GM23338 (cell line): ENCODE data around the gene CATSPERZ. TPM values are rescaled to one million over a fixed set of nuclear protein-coding genes. Genes with fewer than 3 reads are reported as not detected.

Experiments
- ATAC-seq: fragments of 200-7000 bp; cut with Tn5 transposase; 3 replicates; pipeline ENCODE4 v1.9.1; 2020
- DNase-seq: peaks from one replicate; pipeline ENCODE4 v3.0.0-alpha.2; 2015; ENCODE audit warnings: low spot score
- H2AFZ ChIP-seq: fragments of 200-600 bp; sonication (generic); 2 replicates; pipeline ENCODE4 v1.8.0; 2016; ENCODE audit warnings: antibody characterized with exemption, mild to moderate bottlenecking, moderate library complexity
- H3F3A ChIP-seq: fragments of 200-600 bp; sonication (generic); replicated peaks from 2 replicates; pipeline ENCODE4 v1.8.0; 2017; ENCODE audit warnings: antibody characterized with exemption, mixed run types, low read depth
- H3K27ac ChIP-seq: fragments of 200-600 bp; sonication (generic); 2 replicates; pipeline ENCODE4 v1.6.1; 2016; ENCODE audit warnings: low read depth
- H3K27me3 ChIP-seq: fragments of 200-600 bp; sonication (generic); 2 replicates; pipeline ENCODE4 v1.8.0; 2016; ENCODE audit warnings: mild to moderate bottlenecking, mixed run types, moderate library complexity; ENCODE audit not compliant: insufficient read depth
- H3K36me3 ChIP-seq: fragments of 200-600 bp; sonication (generic); 2 replicates; pipeline ENCODE4 v1.8.0; 2016; ENCODE audit warnings: mild to moderate bottlenecking; ENCODE audit not compliant: insufficient read depth
- H3K4me1 ChIP-seq: fragments of 200-600 bp; sonication (generic); 2 replicates; pipeline ENCODE4 v1.8.0; 2016; ENCODE audit warnings: mild to moderate bottlenecking, moderate library complexity; ENCODE audit not compliant: insufficient read depth
- H3K4me2 ChIP-seq: fragments of 200-600 bp; sonication (generic); 2 replicates; pipeline ENCODE4 v1.7.1; 2017; ENCODE audit warnings: mixed run types
- H3K4me3 ChIP-seq: fragments of 200-600 bp; sonication (generic); 2 replicates; pipeline ENCODE4 v1.6.1; 2016; ENCODE audit warnings: mixed run types
- H3K79me2 ChIP-seq: fragments of 200-600 bp; sonication (generic); replicated peaks from 2 replicates; pipeline ENCODE4 v1.8.0; 2017; ENCODE audit warnings: mild to moderate bottlenecking; ENCODE audit not compliant: insufficient read depth
- H3K9me2 ChIP-seq: fragments of 200-600 bp; sonication (generic); 2 replicates; pipeline ENCODE4 v1.8.0; 2017; ENCODE audit not compliant: insufficient read depth
- H4K20me1 ChIP-seq: fragments of 200-600 bp; sonication (generic); replicated peaks from 2 replicates; pipeline ENCODE4 v1.8.0; 2017; ENCODE audit warnings: mild to moderate bottlenecking; ENCODE audit not compliant: insufficient read depth
- H3K27ac Mint-ChIP-seq: 2 replicates; pipeline ENCODE4 v1.8.0; 2020; ENCODE audit warnings: inconsistent platforms, mild to moderate bottlenecking, moderate library complexity, mixed read lengths
- H3K27me3 Mint-ChIP-seq: 3 replicates; pipeline ENCODE4 v1.8.0; 2022; ENCODE audit warnings: low read depth, mild to moderate bottlenecking, moderate library complexity, mixed read lengths, inconsistent platforms; ENCODE audit not compliant: insufficient read depth, poor library complexity
- H3K36me3 Mint-ChIP-seq: 3 replicates; pipeline ENCODE4 v1.8.0; 2021; ENCODE audit warnings: low read depth, mild to moderate bottlenecking, inconsistent platforms, moderate library complexity, mixed read lengths
- H3K4me1 Mint-ChIP-seq: 3 replicates; pipeline ENCODE4 v1.8.0; 2020; ENCODE audit warnings: mild to moderate bottlenecking, inconsistent platforms, mixed read lengths
- H3K4me3 Mint-ChIP-seq: 3 replicates; pipeline ENCODE4 v1.8.0; 2021; ENCODE audit warnings: moderate library complexity, mild to moderate bottlenecking, inconsistent platforms, mixed read lengths
- H3K9me3 Mint-ChIP-seq: 3 replicates; pipeline ENCODE4 v1.8.0; 2020; ENCODE audit warnings: moderate library complexity, mild to moderate bottlenecking, inconsistent platforms, mixed read lengths
- CREB1 ChIP-seq: fragments of 250-450 bp; sonication (Bioruptor Pico); IDR thresholded peaks from 2 replicates; pipeline ENCODE4 v1.5.0; 2020; ENCODE audit warnings: low read depth, mild to moderate bottlenecking, moderate library complexity
- EZH2 ChIP-seq: fragments of 200-600 bp; sonication (generic); IDR thresholded peaks from one replicate; pipeline ENCODE4 v1.8.0; 2017; ENCODE audit warnings: antibody characterized with exemption, mild to moderate bottlenecking, low read depth; ENCODE audit not compliant: unreplicated experiment
- EZH2phosphoT487 ChIP-seq: fragments of 200-600 bp; sonication (generic); IDR thresholded peaks from one replicate; pipeline ENCODE4 v1.8.1; 2018; ENCODE audit warnings: antibody characterized with exemption; ENCODE audit not compliant: unreplicated experiment
- ZNF331 ChIP-seq: fragments of 250-450 bp; sonication (Bioruptor Pico); IDR thresholded peaks from 2 replicates; pipeline ENCODE4 v1.5.0; 2020; ENCODE audit warnings: low read depth, mild to moderate bottlenecking, moderate library complexity
- ZNF462 ChIP-seq: fragments of 250-450 bp; sonication (Bioruptor Pico); IDR thresholded peaks from 2 replicates; pipeline ENCODE4 v1.5.0; 2020; ENCODE audit warnings: mild to moderate bottlenecking, moderate library complexity
- polyA plus RNA-seq: library from polyadenylated mRNA; unstranded; fragments of >200 nt; fragmentation: Nextera tagmentation; extraction: Ambion mirVana; gene quantifications from 2 replicates; pipeline ENCODE4 v1.2.1, GENCODE V29; 2016
- total RNA-seq: library from RNA; depleted of rRNA; stranded (reverse); fragments of >200 nt; shearing (Covaris generic); gene quantifications from 2 replicates; pipeline ENCODE4 v1.2.3, GENCODE V29; 2014

Gene CATSPERZ
- total and polyA plus RNA-seq, 2 experiments from 2014 or later, result 0.99 TPM; not detected in 1

- H3K27ac Mint-ChIP-seq, result no peak overlapping the region
- H3K27me3 Mint-ChIP-seq, result peaks cover 75% of the 10 kb centered on the region
- DNase-seq (no peak), ATAC-seq (no peak; the same call in 1 of the 3 replicates)
- Histone ChIP-seq H3K27ac (no peak overlapping the region), H3K79me2 (no peaks in the 10 kb centered on the region), H4K20me1 (peaks cover 16% of the 10 kb centered on the region), H3F3A (peaks cover 14% of the 10 kb centered on the region; the same call in 1 of the 2 replicates), H3K27me3 (peaks cover 83% of the 10 kb centered on the region), H3K4me1 (no peaks in the 10 kb centered on the region; the same call in 1 of the 2 replicates), H3K36me3 (no peaks in the 10 kb centered on the region), H2AFZ (no peak overlapping the region), H3K4me3 (peak overlapping the region; percentile 59), H3K4me2 (peak overlapping the region; percentile 78), H3K9me2 (no peaks in the 10 kb centered on the region)
- no peaks in the 10 kb centered on the region; the same call in 1 of the 3 replicates for H3K9me3 Mint-ChIP-seq
- no peaks in the 10 kb centered on the region; the same call in 2 of the 3 replicates for H3K36me3 Mint-ChIP-seq
- H3K4me3 Mint-ChIP-seq, result peak overlapping the region; percentile 59; the same call in 2 of the 3 replicates
- TF ChIP-seq ZNF462 (CRISPR knock-in tag) (no peak), EZH2phosphoT487 (peak; percentile 26), EZH2 (peak; percentile 79), CREB1 (CRISPR knock-in tag) (no peak), ZNF331 (CRISPR knock-in tag) (no peak)
- H3K4me1 Mint-ChIP-seq, result peaks cover 6% of the 10 kb centered on the region
These were observed 8.3 kb upstream of the CATSPERZ start for GRCh38 chr11:64291752-64292459.
